GM23338 (cell line): ENCODE measurements around the gene LHB. TPM values are rescaled to one million over a fixed set of nuclear protein-coding genes. Genes with fewer than 3 reads are reported as not detected.

Experiments used
- ATAC-seq: fragments of 200-7000 bp; cut with Tn5 transposase; 3 replicates; pipeline ENCODE4 v1.9.1; 2020
- DNase-seq: peaks from one replicate; pipeline ENCODE4 v3.0.0-alpha.2; 2015; ENCODE audit warnings: low spot score
- H2AFZ ChIP-seq: fragments of 200-600 bp; sonication (generic); 2 replicates; pipeline ENCODE4 v1.8.0; 2016; ENCODE audit warnings: antibody characterized with exemption, mild to moderate bottlenecking, moderate library complexity
- H3F3A ChIP-seq: fragments of 200-600 bp; sonication (generic); replicated peaks from 2 replicates; pipeline ENCODE4 v1.8.0; 2017; ENCODE audit warnings: antibody characterized with exemption, mixed run types, low read depth
- H3K27ac ChIP-seq: fragments of 200-600 bp; sonication (generic); 2 replicates; pipeline ENCODE4 v1.6.1; 2016; ENCODE audit warnings: low read depth
- H3K27me3 ChIP-seq: fragments of 200-600 bp; sonication (generic); 2 replicates; pipeline ENCODE4 v1.8.0; 2016; ENCODE audit warnings: mild to moderate bottlenecking, mixed run types, moderate library complexity; ENCODE audit not compliant: insufficient read depth
- H3K36me3 ChIP-seq: fragments of 200-600 bp; sonication (generic); 2 replicates; pipeline ENCODE4 v1.8.0; 2016; ENCODE audit warnings: mild to moderate bottlenecking; ENCODE audit not compliant: insufficient read depth
- H3K4me1 ChIP-seq: fragments of 200-600 bp; sonication (generic); 2 replicates; pipeline ENCODE4 v1.8.0; 2016; ENCODE audit warnings: mild to moderate bottlenecking, moderate library complexity; ENCODE audit not compliant: insufficient read depth
- H3K4me2 ChIP-seq: fragments of 200-600 bp; sonication (generic); 2 replicates; pipeline ENCODE4 v1.7.1; 2017; ENCODE audit warnings: mixed run types
- H3K4me3 ChIP-seq: fragments of 200-600 bp; sonication (generic); 2 replicates; pipeline ENCODE4 v1.6.1; 2016; ENCODE audit warnings: mixed run types
- H3K79me2 ChIP-seq: fragments of 200-600 bp; sonication (generic); replicated peaks from 2 replicates; pipeline ENCODE4 v1.8.0; 2017; ENCODE audit warnings: mild to moderate bottlenecking; ENCODE audit not compliant: insufficient read depth
- H3K9me2 ChIP-seq: fragments of 200-600 bp; sonication (generic); 2 replicates; pipeline ENCODE4 v1.8.0; 2017; ENCODE audit not compliant: insufficient read depth
- H4K20me1 ChIP-seq: fragments of 200-600 bp; sonication (generic); replicated peaks from 2 replicates; pipeline ENCODE4 v1.8.0; 2017; ENCODE audit warnings: mild to moderate bottlenecking; ENCODE audit not compliant: insufficient read depth
- H3K27ac Mint-ChIP-seq: 2 replicates; pipeline ENCODE4 v1.8.0; 2020; ENCODE audit warnings: inconsistent platforms, mild to moderate bottlenecking, moderate library complexity, mixed read lengths
- H3K27me3 Mint-ChIP-seq: 3 replicates; pipeline ENCODE4 v1.8.0; 2022; ENCODE audit warnings: low read depth, mild to moderate bottlenecking, moderate library complexity, mixed read lengths, inconsistent platforms; ENCODE audit not compliant: insufficient read depth, poor library complexity
- H3K36me3 Mint-ChIP-seq: 3 replicates; pipeline ENCODE4 v1.8.0; 2021; ENCODE audit warnings: low read depth, mild to moderate bottlenecking, inconsistent platforms, moderate library complexity, mixed read lengths
- H3K4me1 Mint-ChIP-seq: 3 replicates; pipeline ENCODE4 v1.8.0; 2020; ENCODE audit warnings: mild to moderate bottlenecking, inconsistent platforms, mixed read lengths
- H3K4me3 Mint-ChIP-seq: 3 replicates; pipeline ENCODE4 v1.8.0; 2021; ENCODE audit warnings: moderate library complexity, mild to moderate bottlenecking, inconsistent platforms, mixed read lengths
- H3K9me3 Mint-ChIP-seq: 3 replicates; pipeline ENCODE4 v1.8.0; 2020; ENCODE audit warnings: moderate library complexity, mild to moderate bottlenecking, inconsistent platforms, mixed read lengths
- CREB1 ChIP-seq: fragments of 250-450 bp; sonication (Bioruptor Pico); IDR thresholded peaks from 2 replicates; pipeline ENCODE4 v1.5.0; 2020; ENCODE audit warnings: low read depth, mild to moderate bottlenecking, moderate library complexity
- CTCF ChIP-seq, 2 experiments: fragments of 200-600 bp in 1 of 2; sonication (generic) in 1 of 2; conservative IDR thresholded peaks; 2 replicates each; pipeline versions ENCODE4 v1.5.1 to v1.6.1; 2016 to 2017; ENCODE audit warnings: antibody characterized with exemption in 2 of 2, low read depth in 2 of 2, mild to moderate bottlenecking in 2 of 2, moderate library complexity in 1 of 2
- ETS1 ChIP-seq: IDR thresholded peaks from 2 replicates; pipeline ENCODE4 v1.6.1; 2016; ENCODE audit warnings: antibody characterized with exemption
- NANOG ChIP-seq: IDR thresholded peaks from 2 replicates; pipeline ENCODE4 v1.6.1; 2016; ENCODE audit warnings: antibody characterized with exemption, borderline replicate concordance
- POLR2AphosphoS5 ChIP-seq: IDR thresholded peaks from 2 replicates; pipeline ENCODE4 v1.6.1; 2016; ENCODE audit warnings: antibody characterized with exemption, low read depth
- STAT1 ChIP-seq: IDR thresholded peaks from one replicate; pipeline ENCODE4 v1.6.1; 2016; ENCODE audit warnings: antibody characterized with exemption; ENCODE audit not compliant: unreplicated experiment
- polyA plus RNA-seq: library from polyadenylated mRNA; unstranded; fragments of >200 nt; fragmentation: Nextera tagmentation; extraction: Ambion mirVana; gene quantifications from 2 replicates; pipeline ENCODE4 v1.2.1, GENCODE V29; 2016
- total RNA-seq: library from RNA; depleted of rRNA; stranded (reverse); fragments of >200 nt; shearing (Covaris generic); gene quantifications from 2 replicates; pipeline ENCODE4 v1.2.3, GENCODE V29; 2014

LHB gene
- total and polyA plus RNA-seq, 2 experiments from 2014 or later = 0.76 TPM; not detected in 1

GRCh38 chr19:49006905-49007304, 10.0 kb downstream of the LHB start:
- no peaks in the 10 kb centered on the region for H3K27me3 ChIP-seq
- H3F3A ChIP-seq = no peaks in the 10 kb centered on the region
- H3K4me2 ChIP-seq = no peak overlapping the region
- no peak for DNase-seq
- no peaks in the 10 kb centered on the region for H3K4me1 Mint-ChIP-seq
- ATAC-seq = no peak
- H3K36me3 ChIP-seq = peaks cover 27% of the 10 kb centered on the region
- H3K27me3 Mint-ChIP-seq = no peaks in the 10 kb centered on the region
- no peak for TF ChIP-seq NANOG
- TF ChIP-seq ETS1 = no peak
- TF ChIP-seq STAT1 = no peak
- no peak for TF ChIP-seq CTCF (conservative IDR thresholded peaks at IDR 0.05; ENCODE audit: low read depth in 2 of 2)
- no peaks in the 10 kb centered on the region for H3K79me2 ChIP-seq
- no peaks in the 10 kb centered on the region for H3K9me2 ChIP-seq
- H3K4me3 Mint-ChIP-seq = no peak overlapping the region
- no peak overlapping the region for H2AFZ ChIP-seq
- H3K9me3 Mint-ChIP-seq = no peaks in the 10 kb centered on the region; the same call in 2 of the 3 replicates
- H4K20me1 ChIP-seq = no peaks in the 10 kb centered on the region; the same call in 1 of the 2 replicates
- no peak overlapping the region for H3K4me3 ChIP-seq
- no peak overlapping the region for H3K27ac ChIP-seq
- no peak overlapping the region for H3K27ac Mint-ChIP-seq
- H3K36me3 Mint-ChIP-seq = peaks cover 77% of the 10 kb centered on the region
- no peaks in the 10 kb centered on the region for H3K4me1 ChIP-seq

GRCh38 chr19:49004964-49005614, 11.8 kb downstream of the LHB start:
- Mint-ChIP-seq H3K4me1 (0 out of 3 replicates have a peak, but pooled peaks cover under 1% of the 10 kb centered on the region), H3K9me3 (no peaks in the 10 kb centered on the region; the same call in 2 of the 3 replicates), H3K27ac (no peak overlapping the region), H3K27me3 (no peaks in the 10 kb centered on the region), H3K4me3 (no peak overlapping the region), H3K36me3 (peaks cover 68% of the 10 kb centered on the region)
- H4K20me1 ChIP-seq = peaks cover 5% of the 10 kb centered on the region
- no peak for TF ChIP-seq CREB1 (CRISPR knock-in tag)
- no peak for TF ChIP-seq POLR2AphosphoS5
- ATAC-seq (no peak), DNase-seq (no peak)
- no peak overlapping the region for H3K4me2 ChIP-seq
- no peak overlapping the region for H3K27ac ChIP-seq
- H2AFZ ChIP-seq = no peak overlapping the region
- H3K9me2 ChIP-seq = no peaks in the 10 kb centered on the region
- no peaks in the 10 kb centered on the region for H3K27me3 ChIP-seq
- no peaks in the 10 kb centered on the region; the same call in 1 of the 2 replicates for H3K79me2 ChIP-seq
- peaks cover 4% of the 10 kb centered on the region; the same call in 1 of the 2 replicates for H3F3A ChIP-seq
- no peak overlapping the region for H3K4me3 ChIP-seq
- peaks cover 30% of the 10 kb centered on the region for H3K36me3 ChIP-seq
- no peaks in the 10 kb centered on the region for H3K4me1 ChIP-seq

- Mint-ChIP-seq H3K9me3 (no peaks in the 10 kb centered on the region; the same call in 2 of the 3 replicates), H3K27me3 (peaks cover 4% of the 10 kb centered on the region), H3K4me1 (peaks cover 8% of the 10 kb centered on the region), H3K4me3 (no peak overlapping the region), H3K36me3 (peaks cover 64% of the 10 kb centered on the region), H3K27ac (no peak overlapping the region)
- H3K4me1 ChIP-seq = no peaks in the 10 kb centered on the region; the same call in 1 of the 2 replicates
- H3K36me3 ChIP-seq = peaks cover 30% of the 10 kb centered on the region
- ATAC-seq (no peak), DNase-seq (no peak)
- TF ChIP-seq ETS1 = no peak
- no peaks in the 10 kb centered on the region for H3K9me2 ChIP-seq
- H3K79me2 ChIP-seq = no peaks in the 10 kb centered on the region; the same call in 1 of the 2 replicates
- H3K27me3 ChIP-seq = no peaks in the 10 kb centered on the region
- H3K27ac ChIP-seq = no peak overlapping the region
- H3F3A ChIP-seq = peaks cover 9% of the 10 kb centered on the region; the same call in 1 of the 2 replicates
- H4K20me1 ChIP-seq = peaks cover 7% of the 10 kb centered on the region
- no peak overlapping the region for H3K4me3 ChIP-seq
- no peak overlapping the region for H2AFZ ChIP-seq
- no peak overlapping the region for H3K4me2 ChIP-seq
Measured at GRCh38 chr19:49004133-49004532, 12.8 kb downstream of the LHB start.
